ENCODE data around the gene MCC.

GRCh38 chr5:113156271-113156877 lies 331.9 kb downstream of the MCC start:
- TF ChIP-seq, protein P1, sequence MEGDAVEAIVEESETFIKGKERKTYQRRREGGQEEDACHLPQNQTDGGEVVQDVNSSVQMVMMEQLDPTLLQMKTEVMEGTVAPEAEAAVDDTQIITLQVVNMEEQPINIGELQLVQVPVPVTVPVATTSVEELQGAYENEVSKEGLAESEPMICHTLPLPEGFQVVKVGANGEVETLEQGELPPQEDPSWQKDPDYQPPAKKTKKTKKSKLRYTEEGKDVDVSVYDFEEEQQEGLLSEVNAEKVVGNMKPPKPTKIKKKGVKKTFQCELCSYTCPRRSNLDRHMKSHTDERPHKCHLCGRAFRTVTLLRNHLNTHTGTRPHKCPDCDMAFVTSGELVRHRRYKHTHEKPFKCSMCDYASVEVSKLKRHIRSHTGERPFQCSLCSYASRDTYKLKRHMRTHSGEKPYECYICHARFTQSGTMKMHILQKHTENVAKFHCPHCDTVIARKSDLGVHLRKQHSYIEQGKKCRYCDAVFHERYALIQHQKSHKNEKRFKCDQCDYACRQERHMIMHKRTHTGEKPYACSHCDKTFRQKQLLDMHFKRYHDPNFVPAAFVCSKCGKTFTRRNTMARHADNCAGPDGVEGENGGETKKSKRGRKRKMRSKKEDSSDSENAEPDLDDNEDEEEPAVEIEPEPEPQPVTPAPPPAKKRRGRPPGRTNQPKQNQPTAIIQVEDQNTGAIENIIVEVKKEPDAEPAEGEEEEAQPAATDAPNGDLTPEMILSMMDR (IDR thresholded peaks at IDR 0.05), result no peak
- no peak for TF ChIP-seq SMC3 (IDR thresholded peaks at IDR 0.05)
- TF ChIP-seq HOXA7 (CRISPR knock-in tag; IDR thresholded peaks at IDR 0.05), result no peak
- TF ChIP-seq POLR2A (IDR thresholded peaks at IDR 0.05; ENCODE audit: low read length), result no peak
- TF ChIP-seq REST (IDR thresholded peaks at IDR 0.05), result no peak
- TF ChIP-seq CBX2 (IDR thresholded peaks at IDR 0.05; ENCODE audit: borderline replicate concordance, low read depth), result no peak
- TF ChIP-seq HDAC2 (IDR thresholded peaks at IDR 0.05), result no peak
- TF ChIP-seq, protein P2, sequence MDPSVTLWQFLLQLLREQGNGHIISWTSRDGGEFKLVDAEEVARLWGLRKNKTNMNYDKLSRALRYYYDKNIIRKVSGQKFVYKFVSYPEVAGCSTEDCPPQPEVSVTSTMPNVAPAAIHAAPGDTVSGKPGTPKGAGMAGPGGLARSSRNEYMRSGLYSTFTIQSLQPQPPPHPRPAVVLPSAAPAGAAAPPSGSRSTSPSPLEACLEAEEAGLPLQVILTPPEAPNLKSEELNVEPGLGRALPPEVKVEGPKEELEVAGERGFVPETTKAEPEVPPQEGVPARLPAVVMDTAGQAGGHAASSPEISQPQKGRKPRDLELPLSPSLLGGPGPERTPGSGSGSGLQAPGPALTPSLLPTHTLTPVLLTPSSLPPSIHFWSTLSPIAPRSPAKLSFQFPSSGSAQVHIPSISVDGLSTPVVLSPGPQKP (IDR thresholded peaks at IDR 0.05; ENCODE audit: low read depth, low read length), result no peak
- TF ChIP-seq CHD2 (IDR thresholded peaks at IDR 0.05; ENCODE audit: low read length, partially characterized antibody), result no peak
- TF ChIP-seq TP53 (CRISPR knock-in tag; IDR thresholded peaks at IDR 0.05), result no peak

Measured in A549 (cell line).